Ovary (tissue), 9 donors: ENCODE results near the gene ZDHHC19. TPM values are rescaled to one million over a fixed set of nuclear protein-coding genes. Genes with fewer than 3 reads are reported as not detected.

ENCODE experiments used
- DNase-seq, 5 donors: peaks; one replicate each; pipeline ENCODE4 v3.0.0-alpha.2; 2019 to 2020
- H3K27ac ChIP-seq, 2 donors: fragments of 200-600 bp; one replicate each; pipeline versions ENCODE4 v1.5.1 to v1.8.0; 2019 to 2022
- H3K27me3 ChIP-seq: fragments of 200-600 bp; one replicate; pipeline ENCODE4 v1.8.0; 2022
- H3K36me3 ChIP-seq: fragments of 200-600 bp; sonication (generic); one replicate; pipeline ENCODE4 v1.5.1; 2019
- H3K4me1 ChIP-seq: one replicate; pipeline ENCODE4 v1.8.1; 2013; ENCODE audit warnings: mild to moderate bottlenecking, moderate library complexity; ENCODE audit not compliant: insufficient read depth
- H3K4me3 ChIP-seq: fragments of 200-600 bp; sonication (generic); one replicate; pipeline ENCODE4 v1.5.1; 2017
- H3K9me3 ChIP-seq, 2 donors: fragments of 200-600 bp in 1 of 2; sonication (generic) in 1 of 2; one replicate each; pipeline versions ENCODE4 v1.5.1 to v1.8.1; 2013 to 2019; ENCODE audit warnings: mild to moderate bottlenecking in 1 of 2, moderate library complexity in 1 of 2
- EP300 ChIP-seq: sonication (generic); formaldehyde crosslinking; IDR thresholded peaks from one replicate; pipeline ENCODE4 v1.6.1; 2017; ENCODE audit warnings: antibody characterized with exemption
- POLR2A ChIP-seq: fragments of 450-650 bp; IDR thresholded peaks from one replicate; pipeline ENCODE4 v1.6.1; 2017; ENCODE audit warnings: antibody characterized with exemption, mild to moderate bottlenecking, moderate library complexity
- WGBS, 3 donors: extraction: QIAGEN DNeasy Blood & Tissue Kit in 1 of 3; methylation state at CpG; one replicate each; pipeline versions ENCODE4 v1.1.5 to v1.1.7; 2013 to 2017; 5-methylcytosine and 5-hydroxymethylcytosine counted together
- intact Hi-C, 4 donors: fragments of 100-400 bp; cut with DNase I; formaldehyde crosslinking; loops; one replicate each; pipeline versions ENCODE4 v1.11.0 to v1.15.1; 2022 to 2023
- polyA plus RNA-seq, 2 donors: library from polyadenylated mRNA; stranded (reverse); fragments of 200-250 nt in 1 of 2; fragments of 350-450 nt in 1 of 2; fragmentation: Illumina TruSeq in 1 of 2; extraction: RNeasy Lipid Tissue Mini Kit (QIAGEN cat#74804) in 1 of 2; gene quantifications; one replicate each; pipeline ENCODE4 v1.2.3, GENCODE V29; 2013 to 2014
- total RNA-seq, 7 donors: library from RNA; depleted of rRNA in 2 of 7; stranded (reverse); fragments of >200 nt in 2 of 7; fragmentation: NEBNext Ultra II Directional in 3 of 7; extraction: Animal tissue kit (Norgen Biotek cat#: 25700) in 3 of 7; gene quantifications; one replicate each; pipeline versions ENCODE4 v1.1.0 to v1.2.4, GENCODE V29; 2016 to 2023
- TF ChIP-seq, protein P1 (sequence below), 3 donors: fragments of 450-650 bp in 2 of 3; fragments of 200-600 bp in 1 of 3; IDR thresholded peaks; one replicate each; pipeline versions ENCODE4 v1.5.1 to v1.8.0; 2016 to 2022; ENCODE audit warnings: antibody characterized with exemption in 3 of 3, mild to moderate bottlenecking in 1 of 3
- donor health status: DM: no; HTN: no; CAD: no; lungs with moderate emphysema.
- donor health status: DM: no; HTN: no; CAD: no.
- donor health status: Bipolar disorder and iron deficiency.
- donor health status: DM: yes; HTN: yes; CAD: no.
- donor health status: DM: no; HTN: no; CAD: no.
- donor health status: DM: yes; HTN: yes; CAD: no.

Gene ZDHHC19
- total and polyA plus RNA-seq, 9 donors, result 0.24 to 9.3 (median 4.5) TPM

DNA sequence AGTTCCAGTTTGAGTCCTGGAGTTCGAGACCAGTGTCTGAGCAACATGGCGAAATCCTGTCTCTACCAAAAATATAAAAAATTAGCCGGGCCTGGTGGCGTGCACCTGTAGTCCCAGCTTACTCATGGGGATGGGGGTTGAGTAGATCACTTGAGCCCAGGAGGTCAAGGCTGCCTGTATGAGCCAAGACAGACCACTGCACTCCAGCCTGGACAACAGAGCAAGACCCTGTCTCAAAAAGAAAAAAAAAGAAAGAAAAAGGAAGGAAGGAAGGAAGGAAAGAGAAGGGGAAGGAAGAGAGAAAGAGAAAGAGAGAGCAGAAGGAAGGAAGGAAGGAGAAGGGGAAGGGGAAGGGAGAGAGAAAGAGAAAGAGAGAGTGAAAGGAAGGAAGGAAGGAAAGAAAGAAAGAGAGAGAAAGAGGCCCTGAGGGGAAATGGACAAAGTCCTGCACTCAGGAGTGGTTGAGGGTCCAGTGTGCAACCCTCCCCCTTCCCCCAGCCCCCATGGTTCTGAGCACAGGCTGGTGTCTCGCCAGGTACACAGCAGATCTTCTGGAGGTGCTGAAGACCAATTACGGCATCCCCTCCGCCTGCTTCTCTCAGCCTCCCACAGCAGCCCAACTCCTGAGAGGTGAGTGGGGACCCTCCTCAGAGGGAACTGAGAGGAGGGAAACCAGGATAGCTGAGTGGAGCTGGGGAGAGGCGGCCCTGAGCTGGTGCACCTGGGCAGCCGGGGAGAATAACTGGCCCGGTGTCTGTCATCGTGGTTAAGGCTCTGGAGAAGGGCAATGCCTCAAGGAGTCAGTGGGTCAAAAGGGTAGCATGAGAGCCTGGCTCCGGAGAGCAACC lies 6.3 kb upstream of the ZDHHC19 start:
- H3K4me1 ChIP-seq, result peaks cover 5% of the 10 kb centered on the region
- TF ChIP-seq, protein P1, sequence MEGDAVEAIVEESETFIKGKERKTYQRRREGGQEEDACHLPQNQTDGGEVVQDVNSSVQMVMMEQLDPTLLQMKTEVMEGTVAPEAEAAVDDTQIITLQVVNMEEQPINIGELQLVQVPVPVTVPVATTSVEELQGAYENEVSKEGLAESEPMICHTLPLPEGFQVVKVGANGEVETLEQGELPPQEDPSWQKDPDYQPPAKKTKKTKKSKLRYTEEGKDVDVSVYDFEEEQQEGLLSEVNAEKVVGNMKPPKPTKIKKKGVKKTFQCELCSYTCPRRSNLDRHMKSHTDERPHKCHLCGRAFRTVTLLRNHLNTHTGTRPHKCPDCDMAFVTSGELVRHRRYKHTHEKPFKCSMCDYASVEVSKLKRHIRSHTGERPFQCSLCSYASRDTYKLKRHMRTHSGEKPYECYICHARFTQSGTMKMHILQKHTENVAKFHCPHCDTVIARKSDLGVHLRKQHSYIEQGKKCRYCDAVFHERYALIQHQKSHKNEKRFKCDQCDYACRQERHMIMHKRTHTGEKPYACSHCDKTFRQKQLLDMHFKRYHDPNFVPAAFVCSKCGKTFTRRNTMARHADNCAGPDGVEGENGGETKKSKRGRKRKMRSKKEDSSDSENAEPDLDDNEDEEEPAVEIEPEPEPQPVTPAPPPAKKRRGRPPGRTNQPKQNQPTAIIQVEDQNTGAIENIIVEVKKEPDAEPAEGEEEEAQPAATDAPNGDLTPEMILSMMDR (IDR thresholded peaks at IDR 0.05), result no peak
- TF ChIP-seq EP300 (no peak), POLR2A (no peak)
- H3K9me3 ChIP-seq, result no peaks in the 10 kb centered on the region
- no peaks in the 10 kb centered on the region for H3K36me3 ChIP-seq
- H3K27me3 ChIP-seq, result no peaks in the 10 kb centered on the region
- intact Hi-C loops, result no loop called here
- no peak overlapping the region for H3K4me3 ChIP-seq
- DNase-seq, result no peak
- H3K27ac ChIP-seq, result no peak overlapping the region
- 94 to 96% (median 95%) methylated on average over 12 of the region's 12 CpGs for WGBS, 3 donors

DNA sequence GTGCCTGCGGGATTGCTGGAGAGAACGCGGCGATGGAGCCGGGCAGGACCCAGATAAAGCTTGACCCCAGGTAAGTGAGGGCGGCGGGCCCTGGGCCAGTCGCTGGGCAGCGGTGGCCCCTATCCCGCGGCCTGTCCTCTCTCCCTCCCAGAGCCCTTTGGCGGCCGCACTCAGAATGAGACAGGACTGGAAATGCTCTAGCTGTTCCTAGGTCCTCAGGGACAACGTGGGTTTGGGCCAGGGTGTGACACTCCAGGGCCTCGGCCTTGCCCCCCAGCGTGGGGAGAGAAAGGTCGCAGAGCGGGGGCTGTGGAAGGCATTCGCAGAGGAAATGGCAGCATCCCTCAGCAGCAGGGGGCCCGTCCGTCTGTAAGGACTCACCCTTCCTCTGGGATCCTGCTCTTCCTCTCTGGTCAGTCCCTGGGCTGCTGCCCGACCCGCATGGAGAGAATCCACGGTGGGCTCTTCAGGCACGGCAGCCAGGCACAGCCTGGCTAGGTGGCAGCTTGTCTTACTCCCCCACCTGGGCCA lies 5.5 kb upstream of the ZDHHC19 start:
- Histone ChIP-seq H3K36me3 (no peaks in the 10 kb centered on the region), H3K27me3 (no peaks in the 10 kb centered on the region), H3K4me1 (peaks cover 5% of the 10 kb centered on the region), H3K9me3 (no peaks in the 10 kb centered on the region), H3K27ac (no peak overlapping the region), H3K4me3 (no peak overlapping the region)
- 61 to 77% (median 75%) methylated on average over 25 of the region's 25 CpGs for WGBS, 3 donors
- DNase-seq, result peak in 1 of 5 donors; percentile 42
- intact Hi-C loops, result no loop called here
- TF ChIP-seq, protein P1 (IDR thresholded peaks at IDR 0.05), result no peak
- TF ChIP-seq EP300, result no peak
- no peak for TF ChIP-seq POLR2A

DNA sequence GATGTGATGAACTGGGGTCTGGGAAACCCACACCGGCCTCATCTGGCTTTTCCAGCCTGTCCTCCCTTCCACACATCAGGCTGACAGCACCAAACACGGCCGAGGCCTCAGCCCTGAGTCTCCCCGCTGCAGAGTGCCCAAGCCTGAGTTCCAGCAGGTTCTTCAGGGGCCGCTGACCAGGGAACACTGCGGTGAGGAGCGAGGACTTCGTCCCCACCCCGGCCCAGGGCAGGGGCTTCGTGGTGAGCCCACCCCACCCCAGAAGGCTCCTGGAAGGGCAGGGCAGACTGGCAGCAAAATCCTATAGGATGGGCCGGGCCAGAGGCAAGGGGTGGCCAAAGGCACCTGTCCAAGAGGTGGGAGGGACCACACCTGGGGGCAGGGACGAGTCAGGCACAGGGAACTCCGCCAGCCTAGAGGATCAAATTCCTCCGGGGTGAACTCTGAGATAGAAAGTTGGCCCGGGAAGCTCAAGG lies 4.9 kb upstream of the ZDHHC19 start, which contains the start of gene SLC51A:
TSS of gene SLC51A (plus strand) at position 446 of the 476 bp plus-strand sequence. CDS start 179 bp downstream, outside the sequence.
- TF ChIP-seq POLR2A (no peak), EP300 (no peak)
- TF ChIP-seq, protein P1 (IDR thresholded peaks at IDR 0.05), result no peak
- Histone ChIP-seq H3K9me3 (no peaks in the 10 kb centered on the region), H3K36me3 (no peaks in the 10 kb centered on the region), H3K27me3 (no peaks in the 10 kb centered on the region), H3K4me1 (peaks cover 6% of the 10 kb centered on the region), H3K4me3 (no peak within 1 kb of the TSS), H3K27ac (no peak within 1 kb of the TSS)
- DNase-seq, result peak in 1 of 5 donors; percentile 40
- WGBS, 3 donors, result 48 to 67% (median 65%) methylated on average over 15 of the region's 15 CpGs
- intact Hi-C loops, result no loop called here

DNA sequence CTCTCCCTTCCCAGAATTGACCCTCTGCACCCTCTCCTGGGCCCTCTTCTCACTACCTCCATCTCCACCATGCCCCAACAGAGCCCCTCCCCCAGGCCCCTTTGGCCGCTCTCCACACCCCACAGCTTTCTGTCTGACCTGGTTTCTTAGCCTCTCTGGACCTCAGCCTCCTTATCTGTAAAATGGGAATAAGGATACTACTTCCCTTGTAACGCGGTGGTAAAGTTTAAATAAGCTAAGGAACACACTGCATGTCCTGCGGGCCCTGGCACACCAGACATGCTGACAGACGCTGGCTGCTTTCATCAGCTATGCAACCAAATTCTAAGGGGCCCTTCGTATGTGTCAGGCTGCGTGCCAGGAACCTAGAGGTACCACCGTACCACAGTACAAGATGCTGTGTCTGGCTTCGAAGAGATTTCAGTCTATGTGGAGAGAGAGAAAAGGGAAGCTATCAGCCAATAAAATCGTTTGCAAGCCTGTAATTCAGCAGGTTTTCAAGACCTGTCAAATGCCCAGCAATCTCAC lies 4.4 kb upstream of the ZDHHC19 start:
- no peak for DNase-seq
- intact Hi-C loops, result no loop called here
- no peak overlapping the region for H3K27ac ChIP-seq
- H3K27me3 ChIP-seq, result no peaks in the 10 kb centered on the region
- peaks cover 10% of the 10 kb centered on the region for H3K4me1 ChIP-seq
- no peaks in the 10 kb centered on the region for H3K9me3 ChIP-seq
- 69 to 72% (median 70%) methylated on average over 10 of the region's 10 CpGs for WGBS, 3 donors
- no peaks in the 10 kb centered on the region for H3K36me3 ChIP-seq
- no peak for TF ChIP-seq POLR2A
- TF ChIP-seq EP300, result no peak
- TF ChIP-seq, protein P1 (IDR thresholded peaks at IDR 0.05), result no peak
- H3K4me3 ChIP-seq, result no peak overlapping the region
